OCI-LY7 (cell line): ENCODE data around the gene PCDH8.

Experiments used
- CTCF ChIP-seq: fragments of 200-600 bp; sonication (generic); conservative IDR thresholded peaks from 2 replicates; pipeline ENCODE4 v1.5.1; 2014; ENCODE audit warnings: mild to moderate bottlenecking, antibody characterized with exemption, low read length, moderate library complexity, mixed read lengths
- EZH2phosphoT487 ChIP-seq: fragments of 200-600 bp; sonication (generic); IDR thresholded peaks from 2 replicates; pipeline ENCODE4 v1.6.1; 2018; ENCODE audit warnings: low read depth, borderline replicate concordance, mild to moderate bottlenecking, mixed run types, antibody characterized with exemption, low read length, moderate library complexity, mixed read lengths

GRCh38 chr13:52862358-52863206, 14.1 kb upstream of the PCDH8 start:
- peak; percentile 91 for TF ChIP-seq CTCF
- no peak for TF ChIP-seq EZH2phosphoT487
